K562 (cell line): Measurements from ENCODE around the gene SMAD3. TPM values are rescaled to one million over a fixed set of nuclear protein-coding genes. Genes with fewer than 3 reads are reported as not detected.

Source experiments
- ATAC-seq: fragments of 200-7000 bp; cut with Tn5 transposase; 3 replicates; pipeline ENCODE4 v1.9.1; 2020; ENCODE audit warnings: moderate library complexity
- BruUV-seq: library from RNA; stranded (reverse); fragments of 400-500 nt; replicated peaks from 2 replicates; lab custom pipeline; 2021; lab: Mats Ljungman, UMichigan
- CTCF ChIA-PET: fragments of 300-600 bp; formaldehyde crosslinking; extraction: SDS; loops from one replicate; lab custom pipeline; 2021; ENCODE audit warnings: low intra/inter-chr PET ratio; lab: Yijun Ruan, JAX
- POLR2A ChIA-PET: fragments of 300-600, 350-650 bp; sonication (Branson Sonifier 250); formaldehyde crosslinking; extraction: SDS; loops from one replicate; lab custom pipeline; 2021; ENCODE audit warnings: antibody characterized with exemption, inconsistent platforms; lab: Yijun Ruan, JAX
- DNase-seq, 4 experiments: peaks; one replicate each; pipeline versions ENCODE4 v3.0.0 to v3.0.0-alpha.2; 2011 to 2018; ENCODE audit warnings: low spot score in 3 of 4, mixed read lengths in 3 of 4; ENCODE audit errors: extremely low read depth in 1 of 4
- FAIRE-seq: peaks from 2 replicates; lab custom pipeline; 2011; peaks lifted over from hg19 to GRCh38; lab: Jason Lieb, UNC
- H2AFZ ChIP-seq: 2 replicates; pipeline ENCODE4 v1.6.0; 2011; ENCODE audit warnings: low read depth, low read length, control low read depth, inconsistent platforms
- H3K27ac ChIP-seq: fragments of 200-600 bp; 3 replicates; pipeline ENCODE4 v1.8.0; 2011; ENCODE audit warnings: low read depth, mild to moderate bottlenecking, control low read depth, inconsistent platforms, low read length, moderate library complexity, mixed read lengths; ENCODE audit errors: extremely low read depth
- H3K27me3 ChIP-seq, 2 experiments: fragments of 300-600 bp in 1 of 2; 2 replicates in 1 of 2; 3 replicates in 1 of 2; pipeline versions ENCODE4 v1.6.0 to v1.8.0; 2011; ENCODE audit warnings: inconsistent platforms in 2 of 2, low read length in 2 of 2, mild to moderate bottlenecking in 1 of 2, mixed read lengths in 1 of 2, moderate library complexity in 1 of 2; ENCODE audit not compliant: control insufficient read depth in 2 of 2, insufficient read depth in 2 of 2
- H3K36me3 ChIP-seq: fragments of 300-600 bp; 3 replicates; pipeline ENCODE4 v1.8.0; 2011; ENCODE audit warnings: mild to moderate bottlenecking, low read length, inconsistent platforms; ENCODE audit not compliant: control insufficient read depth, insufficient read depth
- H3K4me1 ChIP-seq, 2 experiments: fragments of 200-600 bp in 1 of 2; replicated peaks in 1 of 2; 2 replicates in 1 of 2; 3 replicates in 1 of 2; pipeline versions ENCODE4 v1.5.1 to v1.8.0; 2011; ENCODE audit warnings: inconsistent platforms in 2 of 2, low read length in 2 of 2, mild to moderate bottlenecking in 1 of 2, mixed read lengths in 1 of 2, moderate library complexity in 1 of 2; ENCODE audit not compliant: control insufficient read depth in 2 of 2, insufficient read depth in 2 of 2
- H3K4me2 ChIP-seq: 2 replicates; pipeline ENCODE4 v1.6.1; 2011; ENCODE audit warnings: low read length, control low read depth, inconsistent platforms, mixed read lengths; ENCODE audit not compliant: insufficient read depth
- H3K4me3 ChIP-seq: fragments of 200-600 bp; sonication (generic), shearing (Covaris generic); 2 replicates; pipeline ENCODE4 v1.5.1; 2016; ENCODE audit warnings: control low read depth, inconsistent platforms
- H3K79me2 ChIP-seq: fragments of 200-600 bp; 3 replicates; pipeline ENCODE4 v1.8.0; 2011; ENCODE audit warnings: low read length, inconsistent platforms; ENCODE audit not compliant: control insufficient read depth, insufficient read depth
- H3K9ac ChIP-seq, 2 experiments: 2 replicates each; pipeline versions ENCODE4 v1.6.0 to v1.6.1; 2011; ENCODE audit warnings: low read depth in 2 of 2, low read length in 2 of 2, control low read depth in 1 of 2, inconsistent platforms in 1 of 2, mild to moderate bottlenecking in 1 of 2, mixed read lengths in 1 of 2; ENCODE audit not compliant: insufficient read depth in 1 of 2
- H3K9me1 ChIP-seq: one replicate; pipeline ENCODE4 v1.6.0; 2011; ENCODE audit warnings: inconsistent platforms, mild to moderate bottlenecking, low read length, moderate library complexity; ENCODE audit not compliant: control insufficient read depth, insufficient read depth
- H3K9me3 ChIP-seq: replicated peaks from 2 replicates; pipeline ENCODE4 v1.5.1; 2011; ENCODE audit warnings: low read depth, low read length, inconsistent platforms; ENCODE audit not compliant: control insufficient read depth, insufficient read depth
- H4K20me1 ChIP-seq: replicated peaks from 2 replicates; pipeline ENCODE4 v1.6.1; 2011; ENCODE audit warnings: low read length, inconsistent platforms, mixed read lengths; ENCODE audit not compliant: control insufficient read depth, insufficient read depth
- CHD2 ChIP-seq: IDR thresholded peaks from 2 replicates; pipeline ENCODE4 v1.6.1; 2011; ENCODE audit warnings: low read depth, low read length
- HDAC6 ChIP-seq: IDR thresholded peaks from 2 replicates; pipeline ENCODE4 v1.6.1; 2012; ENCODE audit warnings: low read depth, mild to moderate bottlenecking, control low read depth, inconsistent platforms, low read length, moderate library complexity
- HDGF ChIP-seq: fragments of 450-650 bp; IDR thresholded peaks from 2 replicates; pipeline ENCODE4 v1.6.1; 2016
- IRF1 ChIP-seq: sonication (generic); formaldehyde crosslinking; IDR thresholded peaks from 2 replicates; pipeline ENCODE4 v1.8.0; 2022; ENCODE audit warnings: missing genetic modification reagents, mild to moderate bottlenecking, borderline replicate concordance
- POLR2H ChIP-seq: IDR thresholded peaks from 2 replicates; pipeline ENCODE4 v1.6.1; 2016; ENCODE audit warnings: missing genetic modification characterization, low read depth, mild to moderate bottlenecking, control low read depth, missing compliant biosample characterization, moderate library complexity
- RBBP5 ChIP-seq: fragments of 200-600 bp; sonication (generic); IDR thresholded peaks from 2 replicates; pipeline ENCODE4 v1.6.1; 2012; ENCODE audit warnings: borderline replicate concordance, mild to moderate bottlenecking, low read length, control low read depth, inconsistent platforms; ENCODE audit not compliant: insufficient read depth, poor library complexity, severe bottlenecking
- TGIF2 ChIP-seq: sonication (generic); formaldehyde crosslinking; IDR thresholded peaks from 2 replicates; pipeline ENCODE4 v1.8.1; 2022; ENCODE audit warnings: mild to moderate bottlenecking, missing genetic modification reagents, moderate library complexity
- USF2 ChIP-seq: sonication (generic); formaldehyde crosslinking; IDR thresholded peaks from 2 replicates; pipeline ENCODE4 v1.5.0; 2020; ENCODE audit warnings: missing genetic modification reagents
- ZNF146 ChIP-seq: IDR thresholded peaks from one replicate; pipeline ENCODE4 v1.6.1; 2018; ENCODE audit warnings: missing compliant biosample characterization; ENCODE audit not compliant: unreplicated experiment
- ZNF174 ChIP-seq: fragments of 250-450 bp; sonication (Bioruptor Pico); IDR thresholded peaks from 2 replicates; pipeline ENCODE4 v1.4.0; 2020; ENCODE audit warnings: mild to moderate bottlenecking
- ZNF175 ChIP-seq: fragments of 200-800 bp; sonication (Bioruptor generic); IDR thresholded peaks from 2 replicates; pipeline ENCODE4 v1.6.1; 2016; ENCODE audit warnings: low read depth, mild to moderate bottlenecking, missing genetic modification characterization, missing compliant biosample characterization
- WGBS: fragments of 100-300 bp; shearing (Covaris generic); methylation state at CpG from one replicate; pipeline ENCODE4 v1.1.6; 2016; ENCODE audit warnings: low coverage, mixed read lengths; ENCODE audit not compliant: insufficient coverage; ENCODE audit errors: missing lambda C conversion rate; 5-methylcytosine and 5-hydroxymethylcytosine counted together
- in situ Hi-C: fragments of 300-500 bp; cut with MboI; formaldehyde crosslinking; loops from 4 replicates; pipeline ENCODE4 v1.15.0; 2018; ENCODE audit warnings: inconsistent platforms, mixed read lengths
- intact Hi-C: fragments of 100-400 bp; cut with micrococcal nuclease; formaldehyde crosslinking; loops from 2 replicates; pipeline ENCODE4 v1.14.2; 2022
- polyA plus RNA-seq, 8 experiments: library from polyadenylated mRNA; depleted of rRNA in 4 of 8; stranded (reverse) in 5 of 8; unstranded in 3 of 8; fragments of >200 nt; fragmentation: Nextera tagmentation in 2 of 8; fragmentation: Illumina TruSeq in 1 of 8; extraction: Ambion mirVana in 2 of 8; extraction: Trizol in 1 of 8; gene quantifications; 2 replicates each; pipeline versions ENCODE4 v1.2.1 to v1.2.3, GENCODE V29; 2011 to 2014; ENCODE audit warnings: inconsistent platforms in 1 of 8, missing spikeins in 1 of 8
- total RNA-seq, 7 experiments: library from RNA; depleted of rRNA in 6 of 7; stranded (reverse); fragments of >200 nt in 6 of 7; fragmentation: Illumina TruSeq in 2 of 7; extraction: Trizol in 2 of 7; gene quantifications; 2 replicates each; pipeline versions ENCODE4 v1.2.1 to v1.2.3, GENCODE V29; 2011 to 2021; ENCODE audit warnings: low replicate concordance in 1 of 7
- TF ChIP-seq, protein P1 (sequence below): fragments of 450-650 bp; IDR thresholded peaks from 2 replicates; pipeline ENCODE4 v1.6.1; 2016; ENCODE audit warnings: borderline replicate concordance

SMAD3 gene
- total and polyA plus RNA-seq, 9 of the 15 experiments (the other 6 are each of a cell fraction or from before 2014, with no cell fraction given): 4.3 to 39.2 (median 11.1) TPM

- H3K4me3 ChIP-seq: no peak overlapping the region
- WGBS: 90% methylated on average over 11 of the region's 11 CpGs
- BruUV-seq: no TSS peak
- peaks cover 11 to 20% of the 10 kb centered on the region in 2 experiments for H3K4me1 ChIP-seq
- CTCF ChIA-PET: no interaction called here
- H3K9me3 ChIP-seq: no peaks in the 10 kb centered on the region
- DNase-seq (no peak), FAIRE-seq (no peak), ATAC-seq (no peak)
- H3K4me2 ChIP-seq: no peak overlapping the region
- H3K27me3 ChIP-seq: no peaks in the 10 kb centered on the region
- H3K27ac ChIP-seq: no peak overlapping the region
- peaks cover 9% of the 10 kb centered on the region for H4K20me1 ChIP-seq
- H3K36me3 ChIP-seq: no peaks in the 10 kb centered on the region
- POLR2A ChIA-PET: interaction anchor here (0.9 to 2.4 kb wide), 5 partner anchors 8 to 100 kb away, joined by 3 to 8 read pairs (median 5); no protein-coding TSS in a partner anchor
- no peak overlapping the region for H2AFZ ChIP-seq
- in situ Hi-C loops (no loop called here), intact Hi-C loops (no loop called here)
- TF ChIP-seq TGIF2 (CRISPR knock-in tag): no peak
- TF ChIP-seq POLR2H (tag): no peak
- TF ChIP-seq RBBP5: no peak
- no peak for TF ChIP-seq ZNF175 (CRISPR knock-in tag)
- TF ChIP-seq USF2 (CRISPR knock-in tag): no peak
- TF ChIP-seq HDGF: no peak
- TF ChIP-seq, protein P1, sequence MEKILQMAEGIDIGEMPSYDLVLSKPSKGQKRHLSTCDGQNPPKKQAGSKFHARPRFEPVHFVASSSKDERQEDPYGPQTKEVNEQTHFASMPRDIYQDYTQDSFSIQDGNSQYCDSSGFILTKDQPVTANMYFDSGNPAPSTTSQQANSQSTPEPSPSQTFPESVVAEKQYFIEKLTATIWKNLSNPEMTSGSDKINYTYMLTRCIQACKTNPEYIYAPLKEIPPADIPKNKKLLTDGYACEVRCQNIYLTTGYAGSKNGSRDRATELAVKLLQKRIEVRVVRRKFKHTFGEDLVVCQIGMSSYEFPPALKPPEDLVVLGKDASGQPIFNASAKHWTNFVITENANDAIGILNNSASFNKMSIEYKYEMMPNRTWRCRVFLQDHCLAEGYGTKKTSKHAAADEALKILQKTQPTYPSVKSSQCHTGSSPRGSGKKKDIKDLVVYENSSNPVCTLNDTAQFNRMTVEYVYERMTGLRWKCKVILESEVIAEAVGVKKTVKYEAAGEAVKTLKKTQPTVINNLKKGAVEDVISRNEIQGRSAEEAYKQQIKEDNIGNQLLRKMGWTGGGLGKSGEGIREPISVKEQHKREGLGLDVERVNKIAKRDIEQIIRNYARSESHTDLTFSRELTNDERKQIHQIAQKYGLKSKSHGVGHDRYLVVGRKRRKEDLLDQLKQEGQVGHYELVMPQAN: no peak
- TF ChIP-seq CHD2: no peak
- TF ChIP-seq ZNF174 (CRISPR knock-in tag): no peak
- TF ChIP-seq ZNF146 (CRISPR knock-in tag): no peak
- no peak for TF ChIP-seq HDAC6
- TF ChIP-seq IRF1 (CRISPR knock-in tag): no peak
- no peaks in the 10 kb centered on the region for H3K9me1 ChIP-seq
- H3K79me2 ChIP-seq: peaks cover 24% of the 10 kb centered on the region; the same call in 2 of the 3 replicates
- H3K9ac ChIP-seq: no peak overlapping the region
These were observed 73.8 kb downstream of the SMAD3 start for GRCh38 chr15:67138891-67139855.
